Central memory CD4-positive, alpha-beta T cell (primary cell): ENCODE data around the gene BOLA3.
"Not testable (repeated sequence)": the region's sequence is repeated elsewhere in the genome, so short reads cannot be mapped to it uniquely, and the experiment has no call there.

Experiments
- DNase-seq: peaks from one replicate; pipeline ENCODE4 v3.0.0; 2022

The BOLA3 gene

DNA sequence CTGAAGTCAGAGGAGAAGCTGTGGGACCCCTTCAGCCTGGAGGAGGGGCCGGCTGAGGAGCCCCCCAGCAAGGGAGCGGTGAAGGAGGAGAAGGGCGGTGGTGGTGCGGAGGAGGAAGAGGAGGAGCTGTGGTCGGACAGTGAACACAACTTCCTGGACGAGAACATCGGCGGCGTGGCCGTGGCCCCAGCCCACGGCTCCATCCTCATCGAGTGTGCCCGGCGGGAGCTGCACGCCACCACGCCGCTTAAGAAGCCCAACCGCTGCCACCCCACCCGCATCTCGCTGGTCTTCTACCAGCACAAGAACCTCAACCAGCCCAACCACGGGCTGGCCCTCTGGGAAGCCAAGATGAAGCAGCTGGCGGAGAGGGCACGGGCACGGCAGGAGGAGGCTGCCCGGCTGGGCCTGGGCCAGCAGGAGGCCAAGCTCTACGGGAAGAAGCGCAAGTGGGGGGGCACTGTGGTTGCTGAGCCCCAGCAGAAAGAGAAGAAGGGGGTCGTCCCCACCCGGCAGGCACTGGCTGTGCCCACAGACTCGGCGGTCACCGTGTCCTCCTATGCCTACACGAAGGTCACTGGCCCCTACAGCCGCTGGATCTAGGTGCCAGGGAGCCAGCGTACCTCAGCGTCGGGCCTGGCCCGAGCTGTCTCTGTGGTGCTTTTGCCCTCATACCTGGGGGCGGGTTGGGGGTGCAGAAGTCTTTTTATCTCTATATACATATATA is 46.0 kb downstream of the BOLA3 start:
- no peak for DNase-seq

DNA sequence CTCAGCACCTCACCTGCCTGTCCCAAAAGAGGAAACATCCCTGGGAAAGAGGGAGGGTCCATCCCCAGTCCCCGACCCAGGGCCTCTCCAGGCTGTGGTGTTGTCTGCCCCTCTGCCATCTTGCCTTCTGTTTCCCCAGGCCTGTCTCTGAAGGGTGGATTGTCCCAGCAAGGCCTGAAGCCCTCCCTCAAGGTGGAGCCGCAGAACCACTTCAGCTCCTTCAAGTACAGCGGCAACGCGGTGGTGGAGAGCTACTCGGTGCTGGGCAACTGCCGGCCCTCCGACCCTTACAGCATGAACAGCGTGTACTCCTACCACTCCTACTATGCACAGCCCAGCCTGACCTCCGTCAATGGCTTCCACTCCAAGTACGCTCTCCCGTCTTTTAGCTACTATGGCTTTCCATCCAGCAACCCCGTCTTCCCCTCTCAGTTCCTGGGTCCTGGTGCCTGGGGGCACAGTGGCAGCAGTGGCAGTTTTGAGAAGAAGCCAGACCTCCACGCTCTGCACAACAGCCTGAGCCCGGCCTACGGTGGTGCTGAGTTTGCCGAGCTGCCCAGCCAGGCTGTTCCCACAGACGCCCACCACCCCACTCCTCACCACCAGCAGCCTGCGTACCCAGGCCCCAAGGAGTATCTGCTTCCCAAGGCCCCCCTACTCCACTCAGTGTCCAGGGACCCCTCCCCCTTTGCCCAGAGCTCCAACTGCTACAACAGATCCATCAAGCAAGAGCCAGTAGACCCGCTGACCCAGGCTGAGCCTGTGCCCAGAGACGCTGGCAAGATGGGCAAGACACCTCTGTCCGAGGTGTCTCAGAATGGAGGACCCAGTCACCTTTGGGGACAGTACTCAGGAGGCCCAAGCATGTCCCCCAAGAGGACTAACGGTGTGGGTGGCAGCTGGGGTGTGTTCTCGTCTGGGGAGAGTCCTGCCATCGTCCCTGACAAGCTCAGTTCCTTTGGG is 47.2 kb downstream of the BOLA3 start:
- DNase-seq = no peak

DNA sequence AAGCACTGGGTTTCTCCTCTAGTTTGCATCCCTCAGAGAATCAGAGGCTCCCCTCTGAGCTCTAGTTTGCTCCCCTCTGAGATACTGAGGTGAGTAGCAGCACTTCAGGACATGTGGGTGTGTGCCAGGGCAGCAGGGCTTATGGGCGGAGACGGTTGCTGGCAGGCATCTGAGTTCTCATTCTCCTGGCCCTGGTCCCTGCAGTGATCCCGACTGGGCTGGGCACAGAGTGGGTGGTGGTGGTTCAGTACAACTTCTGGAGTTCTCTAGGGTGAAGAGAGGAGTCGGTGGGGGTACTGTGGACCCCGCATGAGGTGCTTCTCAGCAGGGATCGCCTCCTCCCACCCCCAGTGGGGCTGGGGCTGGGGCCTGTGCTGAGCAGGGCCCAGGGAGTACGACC is 47.9 kb downstream of the BOLA3 start:
- no peak for DNase-seq

DNA sequence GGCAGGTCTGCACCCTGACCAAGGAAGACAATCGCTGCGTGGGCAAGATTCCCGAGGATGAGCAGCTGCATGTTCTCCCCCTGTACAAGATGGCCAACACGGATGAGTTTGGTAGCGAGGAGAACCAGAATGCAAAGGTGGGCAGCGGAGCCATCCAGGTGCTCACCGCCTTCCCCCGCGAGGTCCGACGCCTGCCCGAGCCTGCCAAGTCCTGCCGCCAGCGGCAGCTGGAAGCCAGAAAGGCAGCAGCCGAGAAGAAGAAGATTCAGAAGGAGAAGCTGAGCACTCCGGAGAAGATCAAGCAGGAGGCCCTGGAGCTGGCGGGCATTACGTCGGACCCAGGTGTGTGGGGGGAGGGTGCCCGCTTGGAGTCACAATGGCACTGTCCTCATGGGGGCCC is 48.4 kb downstream of the BOLA3 start:
- no peak for DNase-seq

DNA sequence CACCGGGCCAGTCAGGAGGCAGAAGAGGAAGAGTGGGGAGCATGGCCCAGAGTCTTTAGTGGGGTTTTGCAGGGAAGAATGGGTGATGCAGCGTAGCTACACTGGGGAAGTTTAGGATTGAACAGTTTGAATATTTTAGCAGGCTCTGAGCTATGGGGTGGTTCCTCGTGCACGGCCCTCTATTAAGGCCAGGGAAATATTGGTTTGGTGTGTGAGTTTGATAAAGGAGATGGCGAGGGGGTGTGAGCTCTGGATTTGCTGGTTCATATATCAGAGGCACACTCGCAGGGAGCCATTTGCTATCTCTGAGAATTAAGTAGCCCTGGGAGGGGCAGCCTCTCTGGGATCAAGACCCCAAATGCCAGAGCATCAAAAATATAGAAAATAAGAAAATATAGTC is 50.1 kb downstream of the BOLA3 start:
- no peak for DNase-seq

DNA sequence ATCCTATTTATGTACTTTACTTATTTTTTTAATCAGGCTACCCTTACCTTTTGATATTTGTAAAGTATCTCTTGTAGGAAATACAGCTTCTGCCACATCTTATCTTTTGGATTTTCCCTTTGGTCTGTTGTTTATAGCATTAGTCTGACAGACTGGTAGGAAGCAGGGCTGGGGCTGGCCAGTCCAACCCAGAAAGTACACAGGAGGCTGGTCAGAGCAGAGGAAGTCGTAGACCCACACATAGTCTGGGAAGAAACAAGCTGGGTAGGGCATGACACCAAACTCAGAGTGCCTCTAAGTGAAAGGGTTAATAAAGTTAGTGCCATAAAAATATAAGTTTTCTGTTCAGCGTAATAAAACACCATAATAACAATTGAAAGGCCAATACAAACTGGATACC is 51.7 kb downstream of the BOLA3 start:
- DNase-seq = no peak

DNA sequence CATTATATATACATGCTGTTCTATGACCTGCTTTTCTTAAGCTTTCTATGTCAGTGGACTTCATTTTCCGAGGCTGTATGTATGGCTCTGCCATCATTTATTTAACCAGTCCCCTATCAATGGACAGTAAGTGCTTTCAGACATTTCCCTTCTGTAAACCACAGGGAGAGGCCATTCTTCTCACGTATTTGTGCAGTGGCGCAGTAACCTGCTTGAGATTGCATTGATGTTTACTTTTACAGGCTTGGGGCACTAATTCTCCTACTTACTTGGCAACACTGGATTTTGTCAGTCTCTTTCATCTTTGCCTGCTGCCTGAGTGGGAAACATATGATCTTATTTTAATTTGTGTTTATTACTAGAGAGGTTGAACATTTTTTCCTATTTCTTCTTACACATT is 52.1 kb downstream of the BOLA3 start:
- DNase-seq = no peak

DNA sequence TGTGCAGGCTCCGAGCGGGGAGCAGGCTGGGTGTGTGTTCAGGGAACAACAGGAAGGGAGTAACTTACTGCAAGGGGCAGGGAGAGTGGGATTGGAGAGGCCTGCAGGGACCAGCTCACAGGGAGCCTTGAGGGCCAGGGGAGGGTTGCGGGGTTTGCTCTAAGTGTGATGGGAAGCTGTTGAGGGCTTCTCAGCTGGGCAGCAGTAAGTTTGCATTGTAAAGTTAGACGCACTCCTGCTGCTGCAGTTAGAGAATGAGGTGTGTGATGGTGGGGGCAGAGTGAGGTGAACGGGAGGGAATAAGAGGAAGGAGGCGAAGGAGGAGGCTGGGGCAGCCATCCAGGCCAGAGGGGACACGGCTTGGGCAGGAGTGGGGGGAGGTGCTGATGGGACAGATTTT is 53.4 kb downstream of the BOLA3 start:
- no peak for DNase-seq

DNA sequence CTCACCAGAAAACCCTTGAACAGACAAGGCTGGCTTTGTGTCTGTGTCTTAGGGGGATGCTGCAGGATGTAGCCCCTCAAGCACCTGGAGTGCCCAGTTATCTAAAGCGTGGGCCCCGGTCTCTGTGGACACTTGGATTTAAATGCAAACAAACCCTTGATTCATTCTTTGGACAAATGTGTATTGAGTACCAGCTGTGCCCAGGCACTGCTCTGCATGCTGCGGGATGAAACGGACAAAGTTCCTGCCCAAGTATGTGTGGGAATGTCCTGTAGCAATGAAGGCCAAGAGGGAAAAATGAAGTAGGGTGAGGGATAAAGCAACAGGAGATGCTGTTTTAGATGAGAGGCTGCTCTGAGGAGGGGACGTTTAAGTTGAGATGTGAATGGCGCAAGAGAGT is 53.9 kb downstream of the BOLA3 start:
- DNase-seq = no peak

DNA sequence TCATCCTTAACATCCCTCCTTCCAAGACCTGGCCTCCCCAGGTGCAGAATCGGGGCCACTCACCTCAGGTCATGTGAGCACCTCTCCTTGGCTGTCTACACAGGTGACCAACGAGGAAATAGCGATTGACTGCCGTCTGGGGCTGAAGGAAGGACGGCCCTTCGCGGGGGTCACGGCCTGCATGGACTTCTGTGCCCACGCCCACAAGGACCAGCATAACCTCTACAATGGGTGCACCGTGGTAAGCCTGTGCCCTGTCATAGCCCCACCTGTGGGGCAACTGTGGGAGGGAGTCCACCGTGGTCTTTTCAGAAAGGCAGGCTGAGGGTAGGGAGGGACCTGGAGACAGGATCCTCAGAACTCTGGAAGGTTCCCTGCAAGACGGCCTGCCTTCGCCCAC is 54.3 kb downstream of the BOLA3 start:
- DNase-seq = no peak

- DNase-seq = no peak
These were observed 55.4 kb downstream of the BOLA3 start for GRCh38 chr2:74092275-74092674.

DNA sequence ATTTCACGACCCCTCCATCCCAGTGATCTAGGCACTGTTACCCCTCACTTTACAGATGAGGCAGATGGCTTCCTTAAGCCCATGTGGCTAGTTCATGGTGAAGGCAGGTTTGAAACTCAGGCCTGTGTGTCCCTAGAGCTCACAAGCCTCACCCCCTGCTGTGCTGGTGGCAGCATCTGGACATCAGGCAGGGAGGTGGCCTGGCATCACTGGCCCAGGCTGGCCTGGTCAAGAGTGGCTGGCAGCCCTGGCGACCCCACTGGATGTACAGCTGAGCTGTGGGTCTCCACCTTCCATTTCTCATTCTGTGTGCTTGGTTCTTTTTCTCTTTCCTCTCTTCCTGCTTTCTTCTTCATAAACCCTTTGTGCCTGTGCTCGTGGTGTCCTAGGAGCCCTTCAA is 56.3 kb downstream of the BOLA3 start:
- DNase-seq = no peak

- DNase-seq = no peak
These were observed 57.6 kb downstream of the BOLA3 start for GRCh38 chr2:74089816-74090745.

GRCh38 chr2:74088676-74089075 is 59.0 kb downstream of the BOLA3 start:
- DNase-seq = not testable (repeated sequence)

GRCh38 chr2:74087696-74088095 is 60.0 kb downstream of the BOLA3 start:
- DNase-seq = no peak

GRCh38 chr2:74086021-74086420 is 61.7 kb downstream of the BOLA3 start:
- DNase-seq = no peak
